ENCODE measurements around the gene ATXN1. TPM values are rescaled to one million over a fixed set of nuclear protein-coding genes. Genes with fewer than 3 reads are reported as not detected.
"Not testable (repeated sequence)": the region's sequence is repeated elsewhere in the genome, so short reads cannot be mapped to it uniquely, and the experiment has no call there.

ATXN1 gene
- total RNA-seq, 5 donors from 2014 or later (not counting 1 experiment from before 2014, with no cell fraction given), result 65.1 to 101 (median 77.5) TPM

DNA sequence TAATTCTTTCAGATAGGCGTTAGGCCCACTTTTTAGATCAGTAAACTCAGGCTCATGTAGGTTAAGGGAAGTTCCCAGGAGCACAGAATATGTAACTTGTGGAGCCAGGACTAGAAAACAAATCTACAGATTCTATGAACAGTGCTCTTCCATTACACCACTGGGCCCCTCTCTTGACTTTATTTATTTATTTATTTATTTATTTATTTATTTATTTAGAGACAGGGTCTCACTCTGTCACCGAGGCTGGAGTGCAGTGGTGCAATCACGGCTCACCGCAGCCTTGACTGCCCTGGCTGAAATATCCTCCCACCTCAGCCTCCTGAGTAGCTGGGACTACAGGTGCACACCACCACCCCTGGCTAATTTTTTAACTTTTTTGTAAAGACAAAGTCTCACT lies 382.9 kb downstream of the ATXN1 start:
- DNase-seq; POLR2A ChIA-PET; H3K36me3 ChIP-seq (ENCODE audit: control insufficient read depth in 2 of 2, extremely low read depth in 1 of 2, insufficient read depth in 1 of 2, low read length in 1 of 2); H3K27ac ChIP-seq (ENCODE audit: low read length); H3K27me3 Mint-ChIP-seq; ATAC-seq (replicated peaks in 1 of 4); CTCF ChIA-PET; H3K27me3 ChIP-seq (replicated peaks in 1 of 2; ENCODE audit: control insufficient read depth in 2 of 2, extremely low read depth in 1 of 2, insufficient read depth in 2 of 2, low read length in 1 of 2); H3K9me3 ChIP-seq; H3K4me3 ChIP-seq (ENCODE audit: control insufficient read depth in 1 of 2, extremely low read depth in 1 of 2, low read length in 1 of 2); H3K27ac Mint-ChIP-seq; H3K9me3 Mint-ChIP-seq; H3K4me1 ChIP-seq (ENCODE audit: control insufficient read depth in 1 of 2, extremely low read depth in 1 of 2, insufficient read depth in 2 of 2, low read length in 2 of 2); H3K4me3 Mint-ChIP-seq: not testable (repeated sequence)
- WGBS (ENCODE audit: insufficient coverage), result 100% methylated on average over 2 of the region's 4 CpGs
- Mint-ChIP-seq H3K4me1 (peaks cover 5 to 23% (median 10%) of the 10 kb centered on the region in 3 donors), H3K36me3 (peaks cover 27% of the 10 kb centered on the region)

DNA sequence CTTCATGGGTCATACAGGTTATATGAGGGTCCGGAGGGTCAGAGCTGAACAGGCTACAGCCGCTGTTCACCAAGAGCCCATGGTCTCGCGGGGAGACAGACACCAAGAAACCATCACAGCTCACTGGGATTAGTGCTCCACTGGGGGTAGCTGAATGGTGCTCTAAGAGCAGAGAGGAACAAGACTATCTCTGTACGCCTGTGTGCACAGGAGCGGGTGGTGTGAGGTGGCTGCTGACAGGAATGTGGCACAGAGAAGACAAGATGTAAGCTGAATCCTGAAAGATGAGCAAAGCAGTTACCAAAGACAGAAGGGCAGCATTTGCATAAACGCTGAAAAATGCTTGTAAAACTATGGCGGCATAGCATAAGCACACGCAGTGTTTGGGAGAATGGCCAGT lies 383.8 kb downstream of the ATXN1 start:
- Mint-ChIP-seq H3K4me1 (peaks cover 5 to 23% (median 10%) of the 10 kb centered on the region in 3 donors), H3K9me3 (peaks cover 0 to 4% (median 0%) of the 10 kb centered on the region in 3 donors), H3K4me3 (no peak overlapping the region), H3K27me3 (no peaks in the 10 kb centered on the region), H3K27ac (no peak overlapping the region), H3K36me3 (peaks cover 27% of the 10 kb centered on the region)
- Histone ChIP-seq H3K9me3 (no peaks in the 10 kb centered on the region), H3K4me3 (ENCODE audit: control insufficient read depth in 1 of 2, extremely low read depth in 1 of 2, low read length in 1 of 2) (no peak overlapping the region), H3K4me1 (ENCODE audit: control insufficient read depth in 1 of 2, extremely low read depth in 1 of 2, insufficient read depth in 2 of 2, low read length in 2 of 2) (no peaks in the 10 kb centered on the region), H3K27me3 (replicated peaks in 1 of 2; ENCODE audit: control insufficient read depth in 2 of 2, extremely low read depth in 1 of 2, insufficient read depth in 2 of 2, low read length in 1 of 2) (no peaks in the 10 kb centered on the region), H3K36me3 (ENCODE audit: control insufficient read depth in 2 of 2, extremely low read depth in 1 of 2, insufficient read depth in 1 of 2, low read length in 1 of 2) (no peaks in the 10 kb centered on the region), H3K27ac (ENCODE audit: low read length) (no peak overlapping the region)
- POLR2A ChIA-PET, result no interaction called here
- DNase-seq (no peak), ATAC-seq (replicated peaks in 1 of 4) (no peak)
- 95% methylated on average over 8 of the region's 9 CpGs for WGBS (ENCODE audit: insufficient coverage)
- CTCF ChIA-PET, result no interaction called here

DNA sequence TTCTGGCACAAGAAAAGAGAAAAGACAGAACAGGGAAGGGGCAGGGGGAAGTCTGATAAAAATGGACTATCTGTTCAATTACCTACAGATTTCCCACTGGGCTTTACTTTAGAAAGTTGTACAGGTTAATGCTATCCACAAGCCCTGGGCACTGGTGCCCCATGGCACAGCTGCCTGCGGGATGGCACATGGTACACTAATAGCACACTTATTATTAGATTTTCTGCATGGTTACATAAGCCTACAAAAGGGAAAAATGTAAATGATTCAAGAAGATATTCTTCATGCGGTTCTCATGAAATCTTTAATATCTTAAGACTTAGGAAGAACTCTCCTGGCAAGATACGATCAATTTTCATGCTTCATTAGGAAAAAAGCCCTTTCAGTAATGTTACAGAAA lies 385.4 kb downstream of the ATXN1 start:
- Mint-ChIP-seq H3K27ac (no peak overlapping the region), H3K36me3 (peaks cover 23% of the 10 kb centered on the region), H3K9me3 (peaks cover 0 to 4% (median 0%) of the 10 kb centered on the region in 3 donors), H3K4me3 (no peak overlapping the region), H3K27me3 (no peaks in the 10 kb centered on the region), H3K4me1 (peaks cover 5 to 23% (median 12%) of the 10 kb centered on the region in 3 donors)
- ChIA-PET POLR2A (no interaction called here), CTCF (no interaction called here)
- no CpG with 5 or more reads among the region's 3 CpGs for WGBS (ENCODE audit: insufficient coverage)
- no peak for DNase-seq
- no peaks in the 10 kb centered on the region for H3K9me3 ChIP-seq
- H3K4me3 ChIP-seq (ENCODE audit: control insufficient read depth in 1 of 2, extremely low read depth in 1 of 2, low read length in 1 of 2), result no peak overlapping the region
- ATAC-seq (replicated peaks in 1 of 4), result no peak
- no peak overlapping the region for H3K27ac ChIP-seq (ENCODE audit: low read length)
- no peaks in the 10 kb centered on the region for H3K4me1 ChIP-seq (ENCODE audit: control insufficient read depth in 1 of 2, extremely low read depth in 1 of 2, insufficient read depth in 2 of 2, low read length in 2 of 2)
- no peaks in the 10 kb centered on the region for H3K36me3 ChIP-seq (ENCODE audit: control insufficient read depth in 2 of 2, extremely low read depth in 1 of 2, insufficient read depth in 1 of 2, low read length in 1 of 2)
- H3K27me3 ChIP-seq (replicated peaks in 1 of 2; ENCODE audit: control insufficient read depth in 2 of 2, extremely low read depth in 1 of 2, insufficient read depth in 2 of 2, low read length in 1 of 2), result no peaks in the 10 kb centered on the region

GRCh38 chr6:16375206-16375605 lies 386.1 kb downstream of the ATXN1 start:
- Histone ChIP-seq H3K4me3 (ENCODE audit: control insufficient read depth in 1 of 2, extremely low read depth in 1 of 2, low read length in 1 of 2) (no peak overlapping the region), H3K4me1 (ENCODE audit: control insufficient read depth in 1 of 2, extremely low read depth in 1 of 2, insufficient read depth in 2 of 2, low read length in 2 of 2) (no peaks in the 10 kb centered on the region), H3K9me3 (no peaks in the 10 kb centered on the region), H3K36me3 (ENCODE audit: control insufficient read depth in 2 of 2, extremely low read depth in 1 of 2, insufficient read depth in 1 of 2, low read length in 1 of 2) (no peaks in the 10 kb centered on the region), H3K27me3 (replicated peaks in 1 of 2; ENCODE audit: control insufficient read depth in 2 of 2, extremely low read depth in 1 of 2, insufficient read depth in 2 of 2, low read length in 1 of 2) (no peaks in the 10 kb centered on the region), H3K27ac (ENCODE audit: low read length) (no peak overlapping the region)
- ChIA-PET CTCF (no interaction called here), POLR2A (no interaction called here)
- peaks cover 0 to 4% (median 0%) of the 10 kb centered on the region in 3 donors for H3K9me3 Mint-ChIP-seq
- WGBS (ENCODE audit: insufficient coverage), result no CpG with 5 or more reads among the region's 1 CpG
- H3K4me3 Mint-ChIP-seq, result no peak overlapping the region
- H3K27me3 Mint-ChIP-seq, result no peaks in the 10 kb centered on the region
- peaks cover 23% of the 10 kb centered on the region for H3K36me3 Mint-ChIP-seq
- H3K27ac Mint-ChIP-seq, result no peak overlapping the region
- ATAC-seq (replicated peaks in 1 of 4), result no peak
- no peak for DNase-seq
- H3K4me1 Mint-ChIP-seq, result peaks cover 5 to 23% (median 12%) of the 10 kb centered on the region in 3 donors

GRCh38 chr6:16374461-16375200 lies 386.6 kb downstream of the ATXN1 start:
- DNase-seq (no peak), ATAC-seq (replicated peaks in 1 of 4) (no peak)
- WGBS (ENCODE audit: insufficient coverage), result 89% methylated on average over 4 of the region's 10 CpGs
- no peaks in the 10 kb centered on the region for H3K36me3 ChIP-seq (ENCODE audit: control insufficient read depth in 2 of 2, extremely low read depth in 1 of 2, insufficient read depth in 1 of 2, low read length in 1 of 2)
- POLR2A ChIA-PET, result interaction anchor here in 1 of 2 donors (0.7 kb wide), 1 partner anchor 34 kb away, joined by 5 read pairs; no protein-coding TSS in a partner anchor
- CTCF ChIA-PET, result no interaction called here
- no peaks in the 10 kb centered on the region for H3K27me3 ChIP-seq (replicated peaks in 1 of 2; ENCODE audit: control insufficient read depth in 2 of 2, extremely low read depth in 1 of 2, insufficient read depth in 2 of 2, low read length in 1 of 2)
- H3K27ac ChIP-seq (ENCODE audit: low read length), result no peak overlapping the region
- peaks cover 0 to 4% (median 0%) of the 10 kb centered on the region in 3 donors for H3K9me3 Mint-ChIP-seq
- no peak overlapping the region for H3K4me3 Mint-ChIP-seq
- H3K4me1 ChIP-seq (ENCODE audit: control insufficient read depth in 1 of 2, extremely low read depth in 1 of 2, insufficient read depth in 2 of 2, low read length in 2 of 2), result no peaks in the 10 kb centered on the region
- no peaks in the 10 kb centered on the region for H3K9me3 ChIP-seq
- peaks cover 5 to 23% (median 12%) of the 10 kb centered on the region in 3 donors for H3K4me1 Mint-ChIP-seq
- H3K36me3 Mint-ChIP-seq, result peaks cover 22% of the 10 kb centered on the region
- H3K27me3 Mint-ChIP-seq, result no peaks in the 10 kb centered on the region
- no peak overlapping the region for H3K27ac Mint-ChIP-seq
- H3K4me3 ChIP-seq (ENCODE audit: control insufficient read depth in 1 of 2, extremely low read depth in 1 of 2, low read length in 1 of 2), result no peak overlapping the region

DNA sequence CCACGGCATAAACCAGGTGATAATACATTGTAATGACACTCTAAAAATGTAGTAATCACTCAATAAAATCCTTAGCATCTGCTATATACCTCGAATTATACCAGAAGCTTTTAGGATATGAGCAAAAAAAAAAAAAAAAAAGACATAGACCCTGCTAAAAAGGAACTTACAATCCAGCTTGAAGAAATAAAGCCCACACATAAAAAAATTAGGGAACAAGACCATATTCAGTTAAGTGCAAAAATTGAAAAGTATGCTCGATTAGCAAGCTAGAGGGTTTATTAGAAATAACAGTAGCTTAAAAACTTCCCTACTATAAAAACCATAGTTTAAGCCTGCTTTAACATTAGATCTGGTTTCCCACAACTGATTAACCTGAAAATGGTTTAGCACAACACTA lies 387.2 kb downstream of the ATXN1 start:
- Histone ChIP-seq H3K27ac (ENCODE audit: low read length) (no peak overlapping the region), H3K36me3 (ENCODE audit: control insufficient read depth in 2 of 2, extremely low read depth in 1 of 2, insufficient read depth in 1 of 2, low read length in 1 of 2) (no peaks in the 10 kb centered on the region), H3K27me3 (replicated peaks in 1 of 2; ENCODE audit: control insufficient read depth in 2 of 2, extremely low read depth in 1 of 2, insufficient read depth in 2 of 2, low read length in 1 of 2) (no peaks in the 10 kb centered on the region), H3K4me3 (ENCODE audit: control insufficient read depth in 1 of 2, extremely low read depth in 1 of 2, low read length in 1 of 2) (no peak overlapping the region), H3K9me3 (no peaks in the 10 kb centered on the region), H3K4me1 (ENCODE audit: control insufficient read depth in 1 of 2, extremely low read depth in 1 of 2, insufficient read depth in 2 of 2, low read length in 2 of 2) (no peaks in the 10 kb centered on the region)
- H3K4me1 Mint-ChIP-seq, result peaks cover 5 to 23% (median 12%) of the 10 kb centered on the region in 3 donors
- ATAC-seq (replicated peaks in 1 of 4) (no peak), DNase-seq (no peak)
- POLR2A ChIA-PET, result interaction anchor here in 1 of 2 donors (0.7 kb wide), 1 partner anchor 34 kb away, joined by 5 read pairs; no protein-coding TSS in a partner anchor
- no peak overlapping the region for H3K4me3 Mint-ChIP-seq
- peaks cover 0 to 4% (median 0%) of the 10 kb centered on the region in 3 donors for H3K9me3 Mint-ChIP-seq
- WGBS (ENCODE audit: insufficient coverage), result no CpG with 5 or more reads among the region's 3 CpGs
- H3K36me3 Mint-ChIP-seq, result peaks cover 21% of the 10 kb centered on the region
- no peaks in the 10 kb centered on the region for H3K27me3 Mint-ChIP-seq
- CTCF ChIA-PET, result interaction anchor here in 1 of 2 donors (0.6 kb wide), 1 partner anchor 35 kb away, joined by 3 read pairs; no protein-coding TSS in a partner anchor
- no peak overlapping the region for H3K27ac Mint-ChIP-seq
